ENCODE data around the gene IQGAP2.

DNA sequence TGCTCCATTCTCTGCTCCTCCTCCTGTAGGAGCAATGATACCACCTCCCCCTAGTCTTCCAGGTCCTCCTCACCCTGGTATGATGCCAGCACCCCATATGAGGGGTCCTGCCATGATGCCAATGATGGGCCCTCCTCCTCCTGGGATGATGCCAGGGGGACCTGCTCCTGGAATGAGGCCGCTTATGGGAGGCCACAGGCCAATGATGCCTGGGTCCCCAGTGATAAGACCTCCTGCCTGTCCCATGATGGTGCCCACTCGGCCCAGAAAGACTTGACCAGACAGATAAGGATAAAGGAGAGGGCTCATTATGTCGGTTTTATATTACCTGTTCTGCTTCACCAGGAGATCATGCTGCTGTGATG is 26.2 kb upstream of the IQGAP2 start:
- TF ChIP-seq, protein P1, sequence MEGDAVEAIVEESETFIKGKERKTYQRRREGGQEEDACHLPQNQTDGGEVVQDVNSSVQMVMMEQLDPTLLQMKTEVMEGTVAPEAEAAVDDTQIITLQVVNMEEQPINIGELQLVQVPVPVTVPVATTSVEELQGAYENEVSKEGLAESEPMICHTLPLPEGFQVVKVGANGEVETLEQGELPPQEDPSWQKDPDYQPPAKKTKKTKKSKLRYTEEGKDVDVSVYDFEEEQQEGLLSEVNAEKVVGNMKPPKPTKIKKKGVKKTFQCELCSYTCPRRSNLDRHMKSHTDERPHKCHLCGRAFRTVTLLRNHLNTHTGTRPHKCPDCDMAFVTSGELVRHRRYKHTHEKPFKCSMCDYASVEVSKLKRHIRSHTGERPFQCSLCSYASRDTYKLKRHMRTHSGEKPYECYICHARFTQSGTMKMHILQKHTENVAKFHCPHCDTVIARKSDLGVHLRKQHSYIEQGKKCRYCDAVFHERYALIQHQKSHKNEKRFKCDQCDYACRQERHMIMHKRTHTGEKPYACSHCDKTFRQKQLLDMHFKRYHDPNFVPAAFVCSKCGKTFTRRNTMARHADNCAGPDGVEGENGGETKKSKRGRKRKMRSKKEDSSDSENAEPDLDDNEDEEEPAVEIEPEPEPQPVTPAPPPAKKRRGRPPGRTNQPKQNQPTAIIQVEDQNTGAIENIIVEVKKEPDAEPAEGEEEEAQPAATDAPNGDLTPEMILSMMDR (conservative IDR thresholded peaks at IDR 0.05): no peak
- TF ChIP-seq EZH2 (IDR thresholded peaks at IDR 0.05; ENCODE audit: low read depth): no peak
